GM12865 (cell line): Measurements from ENCODE around the gene VWA8.

Experiments used
- DNase-seq: peaks from one replicate; pipeline ENCODE4 v3.0.0; 2010; ENCODE audit warnings: low read depth
- H3K4me3 ChIP-seq: 2 replicates; pipeline ENCODE4 v1.5.1; 2011; ENCODE audit warnings: mild to moderate bottlenecking, low read depth, low read length, control low read depth
- TF ChIP-seq, protein P1 (sequence below): IDR thresholded peaks from 2 replicates; pipeline ENCODE4 v1.5.1; 2011; ENCODE audit warnings: low read length, control low read depth, low read depth, inconsistent platforms; ENCODE audit not compliant: insufficient read depth; ENCODE audit errors: missing control alignments

VWA8 gene

DNA sequence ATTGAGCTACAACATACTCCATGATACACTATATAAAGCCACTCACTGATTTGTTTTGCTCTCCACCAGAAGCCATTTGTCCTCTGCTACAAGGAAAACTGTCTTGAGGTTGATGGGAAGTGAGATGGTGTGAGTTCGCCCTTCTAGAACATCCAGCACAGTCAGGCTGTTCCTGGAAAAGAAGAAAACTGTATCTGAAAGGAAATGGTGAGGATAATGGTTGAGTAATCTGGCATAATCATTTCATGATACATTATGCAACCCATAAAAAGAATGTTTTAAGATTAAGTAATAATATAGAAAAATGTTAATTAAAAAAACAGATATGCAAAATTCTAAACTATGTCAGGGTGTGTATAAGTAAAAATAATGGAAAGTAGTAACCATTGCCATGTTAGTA is 269.6 kb downstream of the VWA8 start:
- H3K4me3 ChIP-seq, result no peak overlapping the region
- no peak for DNase-seq
- TF ChIP-seq, protein P1, sequence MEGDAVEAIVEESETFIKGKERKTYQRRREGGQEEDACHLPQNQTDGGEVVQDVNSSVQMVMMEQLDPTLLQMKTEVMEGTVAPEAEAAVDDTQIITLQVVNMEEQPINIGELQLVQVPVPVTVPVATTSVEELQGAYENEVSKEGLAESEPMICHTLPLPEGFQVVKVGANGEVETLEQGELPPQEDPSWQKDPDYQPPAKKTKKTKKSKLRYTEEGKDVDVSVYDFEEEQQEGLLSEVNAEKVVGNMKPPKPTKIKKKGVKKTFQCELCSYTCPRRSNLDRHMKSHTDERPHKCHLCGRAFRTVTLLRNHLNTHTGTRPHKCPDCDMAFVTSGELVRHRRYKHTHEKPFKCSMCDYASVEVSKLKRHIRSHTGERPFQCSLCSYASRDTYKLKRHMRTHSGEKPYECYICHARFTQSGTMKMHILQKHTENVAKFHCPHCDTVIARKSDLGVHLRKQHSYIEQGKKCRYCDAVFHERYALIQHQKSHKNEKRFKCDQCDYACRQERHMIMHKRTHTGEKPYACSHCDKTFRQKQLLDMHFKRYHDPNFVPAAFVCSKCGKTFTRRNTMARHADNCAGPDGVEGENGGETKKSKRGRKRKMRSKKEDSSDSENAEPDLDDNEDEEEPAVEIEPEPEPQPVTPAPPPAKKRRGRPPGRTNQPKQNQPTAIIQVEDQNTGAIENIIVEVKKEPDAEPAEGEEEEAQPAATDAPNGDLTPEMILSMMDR, result no peak

DNA sequence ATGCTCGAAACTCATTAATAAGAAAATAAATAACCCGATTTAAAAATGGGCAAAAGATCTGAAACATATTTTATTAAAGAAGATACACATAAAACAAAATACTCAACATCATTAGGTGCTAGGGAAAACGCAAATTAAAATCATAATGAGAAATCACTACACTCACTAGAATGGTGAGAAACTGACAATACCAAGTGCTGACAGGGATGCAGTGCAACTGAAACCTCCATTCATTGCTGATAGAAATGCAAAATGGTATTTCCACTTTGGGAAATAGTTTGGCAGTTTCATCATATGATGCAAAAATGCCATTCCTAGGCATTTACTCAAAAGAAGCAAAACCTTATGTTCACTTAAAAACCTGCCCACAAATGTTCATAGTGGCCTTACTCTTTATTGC is 278.1 kb downstream of the VWA8 start:
- TF ChIP-seq, protein P1, result no peak
- H3K4me3 ChIP-seq, result no peak overlapping the region
- no peak for DNase-seq

DNA sequence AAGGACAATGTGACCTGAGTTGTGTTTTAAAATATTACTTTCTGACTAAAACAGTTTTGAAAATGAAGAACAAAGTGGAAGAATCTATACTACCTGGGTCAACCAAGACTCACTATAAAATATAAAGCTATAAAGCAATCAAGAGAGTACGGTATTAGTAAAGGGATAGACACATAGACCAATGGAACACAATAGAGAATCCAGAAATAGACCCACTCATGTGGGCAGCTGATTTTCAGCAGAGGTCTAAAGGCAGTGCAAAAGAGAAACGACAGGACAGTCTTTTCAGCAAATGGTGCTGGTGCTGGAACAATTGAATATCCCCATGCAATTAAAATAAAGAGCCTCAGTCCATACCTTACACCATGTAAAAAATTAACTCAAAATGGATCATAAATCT is 278.9 kb downstream of the VWA8 start:
- DNase-seq, result no peak
- no peak overlapping the region for H3K4me3 ChIP-seq
- TF ChIP-seq, protein P1, result no peak

DNA sequence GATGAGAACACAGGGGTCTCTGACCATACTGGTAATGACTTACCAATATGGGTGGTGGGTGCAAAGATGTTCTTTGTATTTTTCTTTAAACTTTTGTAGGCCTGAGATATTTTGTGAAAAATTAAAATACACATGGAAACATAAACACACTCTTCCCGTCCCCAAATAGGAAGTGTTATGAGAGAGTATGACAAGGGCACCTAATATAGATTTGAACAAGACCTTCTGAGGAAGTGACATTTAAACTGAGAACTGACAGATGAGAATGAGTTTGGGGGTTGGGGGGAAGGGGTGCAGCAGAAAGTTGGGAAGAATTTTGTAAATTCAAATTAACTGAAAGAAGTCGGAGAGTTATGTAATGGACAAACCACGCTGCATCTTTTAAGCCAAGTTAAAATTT is 279.3 kb downstream of the VWA8 start:
- no peak for DNase-seq
- no peak overlapping the region for H3K4me3 ChIP-seq
- TF ChIP-seq, protein P1, result no peak

DNA sequence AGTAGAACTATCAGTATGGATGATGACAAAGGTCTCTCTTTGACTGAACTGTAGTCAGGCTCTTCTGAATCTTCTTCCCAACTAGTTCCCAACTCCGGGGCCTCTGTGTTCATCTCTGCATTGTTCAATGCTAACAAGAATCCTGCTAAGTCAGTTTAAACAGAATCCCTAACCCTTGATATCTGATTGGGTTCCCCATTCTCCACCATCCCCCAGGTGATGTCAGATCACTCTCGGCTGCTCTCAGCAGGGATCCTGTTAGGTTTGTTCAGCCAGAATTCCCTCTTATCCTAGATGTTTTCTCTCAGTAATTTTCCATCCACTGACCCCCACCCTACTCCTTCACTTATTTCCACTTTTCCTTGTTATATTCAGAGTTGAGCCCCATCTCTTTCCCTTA is 280.0 kb downstream of the VWA8 start:
- no peak for DNase-seq
- H3K4me3 ChIP-seq, result no peak overlapping the region
- TF ChIP-seq, protein P1, result no peak

DNA sequence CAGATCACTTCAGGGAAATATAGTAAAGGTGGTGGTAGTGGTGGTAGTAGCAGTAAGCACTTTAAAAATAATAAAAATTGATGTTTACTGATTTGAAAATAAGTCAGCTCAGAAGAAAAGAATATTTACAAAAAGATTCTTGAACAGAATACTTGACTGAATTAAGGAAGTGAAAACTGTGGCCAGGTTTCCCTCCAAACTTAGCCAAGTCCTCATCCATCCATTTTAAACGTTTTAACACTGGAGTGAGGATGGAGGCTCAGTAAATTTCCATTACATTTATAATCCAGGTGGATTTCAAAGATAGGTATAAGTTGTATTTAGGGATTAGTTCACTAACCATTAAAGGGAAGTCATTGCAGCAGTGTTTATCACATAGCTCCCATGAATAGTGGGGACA is 282.1 kb downstream of the VWA8 start:
- TF ChIP-seq, protein P1, result no peak
- no peak overlapping the region for H3K4me3 ChIP-seq
- DNase-seq, result no peak

DNA sequence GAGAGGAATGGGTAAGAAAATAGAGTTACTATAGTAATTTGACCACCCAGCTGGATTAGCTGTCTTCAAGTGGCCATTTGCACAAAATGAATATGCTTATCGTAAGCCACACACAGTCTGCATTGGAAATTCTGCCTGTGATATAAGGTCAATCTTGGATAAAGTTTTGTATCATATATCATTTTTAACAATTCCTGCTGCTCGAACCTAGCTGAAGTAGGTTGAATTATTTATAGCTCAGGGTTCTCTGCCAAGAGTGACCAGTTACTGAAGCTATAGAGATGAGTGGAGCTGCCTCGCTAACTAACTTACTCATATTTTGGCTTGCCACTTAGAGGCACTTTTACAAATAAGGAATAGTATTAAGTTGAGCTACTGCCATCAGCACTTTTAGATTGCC is 282.7 kb downstream of the VWA8 start:
- no peak for DNase-seq
- no peak overlapping the region for H3K4me3 ChIP-seq
- TF ChIP-seq, protein P1, result no peak
